ENCODE data around the gene MPV17L. TPM values are rescaled to one million over a fixed set of nuclear protein-coding genes. Genes with fewer than 3 reads are reported as not detected.
"Not testable (repeated sequence)": the region's sequence is repeated elsewhere in the genome, so short reads cannot be mapped to it uniquely, and the experiment has no call there.

MPV17L gene
- total RNA-seq, 1 experiment from 2014 or later: 0.44 TPM

DNA sequence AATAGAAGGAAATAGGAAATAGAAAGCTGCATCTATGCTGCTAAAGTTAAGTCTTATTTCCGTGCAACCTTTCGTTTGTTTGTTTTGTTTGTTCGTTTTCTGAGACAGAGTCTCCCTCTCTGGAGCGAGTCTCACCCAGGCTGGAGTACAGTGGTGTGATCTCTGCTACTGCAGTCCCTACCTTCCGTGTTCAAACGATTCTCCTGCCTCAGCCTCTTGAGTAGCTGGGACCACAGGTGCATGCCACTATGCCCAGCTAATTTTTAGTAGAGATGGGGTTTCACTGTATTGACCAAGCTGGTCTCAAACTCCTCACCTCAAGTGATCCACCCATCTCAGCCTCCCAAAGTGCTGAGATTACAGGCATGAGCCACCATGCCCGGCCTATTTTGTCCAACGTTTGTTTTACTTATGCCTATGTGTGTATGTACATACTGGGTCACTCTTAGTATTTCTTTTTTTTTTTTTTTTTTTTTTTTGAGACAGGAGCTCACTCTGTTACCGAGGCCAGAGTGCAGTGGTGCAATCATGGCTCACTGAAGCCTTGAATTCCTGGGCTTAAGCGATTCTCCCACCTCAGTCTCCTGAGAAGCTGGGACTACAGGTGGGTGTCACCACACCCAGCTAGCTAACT, 55.7 kb downstream of the MPV17L start:
- DNase-seq (ENCODE audit: low read depth): no peak

DNA sequence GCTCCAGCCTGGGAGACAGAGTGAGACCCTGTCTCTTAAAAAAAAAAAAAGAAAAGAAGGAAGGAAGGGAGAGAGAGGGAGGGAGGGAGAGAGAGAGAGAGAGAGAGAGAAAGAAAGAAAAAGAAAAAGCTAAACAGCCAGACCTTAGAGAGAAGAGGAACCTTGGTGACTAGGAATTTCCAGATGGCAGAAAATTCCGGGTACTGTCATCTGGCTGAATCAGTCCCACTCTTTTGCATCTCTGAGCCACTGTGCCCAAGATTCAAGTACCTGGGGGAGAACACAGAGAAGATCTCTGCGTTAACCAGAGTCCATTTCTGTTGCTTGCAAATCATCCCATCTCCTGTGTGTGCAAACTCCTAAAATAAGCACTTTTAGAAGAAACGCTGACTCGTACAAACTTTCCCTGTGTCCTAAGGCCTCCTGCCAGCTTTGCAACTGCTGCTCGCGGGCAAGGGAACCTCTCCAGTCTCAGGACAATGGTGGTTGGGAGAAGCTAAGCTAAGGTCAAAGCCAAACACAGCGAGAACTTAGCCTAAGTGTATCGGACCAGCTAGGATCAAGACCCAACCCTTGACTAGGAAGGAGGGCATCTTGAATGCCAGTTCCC, 56.8 kb downstream of the MPV17L start:
- no peak for DNase-seq (ENCODE audit: low read depth)

DNA sequence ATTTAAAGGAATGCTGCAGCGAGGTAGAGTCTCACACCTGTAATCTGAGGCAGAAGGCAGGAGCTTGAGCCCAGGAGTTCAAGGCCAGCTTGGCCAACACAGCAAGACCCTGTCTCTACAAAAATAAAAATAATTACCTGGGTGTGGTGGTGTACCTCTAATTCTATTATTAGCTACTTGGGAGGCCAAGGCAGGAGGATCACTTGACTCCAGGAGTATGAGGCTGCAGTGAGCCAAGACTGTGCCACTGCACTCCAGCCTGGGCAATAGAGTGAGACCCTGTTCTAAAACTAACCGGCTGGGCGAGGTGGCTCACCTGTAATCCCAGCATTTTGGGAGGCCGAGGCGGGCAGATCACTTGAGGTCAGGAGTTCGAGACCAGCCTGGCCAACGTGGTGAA, 57.7 kb downstream of the MPV17L start:
- DNase-seq (ENCODE audit: low read depth): not testable (repeated sequence)

DNA sequence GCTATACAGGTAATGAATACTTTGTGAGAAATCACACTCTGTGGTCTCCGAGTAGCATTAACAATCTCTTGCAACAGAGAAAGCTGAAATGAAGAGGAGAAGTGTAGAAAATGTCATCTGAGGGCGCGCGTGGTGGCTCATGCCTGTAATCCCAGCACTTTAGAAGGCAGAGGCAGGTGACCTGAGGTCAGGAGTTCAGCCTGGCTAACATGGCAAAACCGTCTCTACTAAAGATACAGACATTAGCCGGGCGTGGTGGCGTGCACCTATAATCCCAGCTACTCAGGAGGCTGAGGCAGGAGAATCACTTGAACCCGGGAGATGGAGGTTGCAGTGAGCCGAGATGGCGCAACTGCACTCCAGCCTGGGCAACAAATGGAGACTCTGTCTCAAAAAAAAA, 59.4 kb downstream of the MPV17L start:
- DNase-seq (ENCODE audit: low read depth): not testable (repeated sequence)

DNA sequence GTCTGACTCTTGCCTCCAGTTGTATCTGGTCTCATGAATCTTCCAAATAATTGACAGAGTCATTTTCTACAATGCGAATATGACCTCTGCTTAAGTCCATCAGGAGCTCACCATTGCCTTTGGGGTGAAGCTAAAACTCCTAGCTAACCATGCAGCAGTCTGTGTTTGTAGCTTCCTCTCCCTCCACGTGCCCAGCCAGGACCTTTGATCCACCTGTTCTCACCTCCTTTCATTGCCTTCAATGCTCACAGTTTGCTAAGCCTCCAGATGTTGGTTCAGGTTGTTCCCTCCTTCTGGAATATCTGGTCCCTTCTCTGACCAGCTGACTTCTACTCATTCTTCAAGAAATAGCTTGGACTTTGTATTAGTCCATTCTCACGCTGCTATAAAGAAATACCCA, 61.8 kb downstream of the MPV17L start:
- no peak for DNase-seq (ENCODE audit: low read depth)

DNA sequence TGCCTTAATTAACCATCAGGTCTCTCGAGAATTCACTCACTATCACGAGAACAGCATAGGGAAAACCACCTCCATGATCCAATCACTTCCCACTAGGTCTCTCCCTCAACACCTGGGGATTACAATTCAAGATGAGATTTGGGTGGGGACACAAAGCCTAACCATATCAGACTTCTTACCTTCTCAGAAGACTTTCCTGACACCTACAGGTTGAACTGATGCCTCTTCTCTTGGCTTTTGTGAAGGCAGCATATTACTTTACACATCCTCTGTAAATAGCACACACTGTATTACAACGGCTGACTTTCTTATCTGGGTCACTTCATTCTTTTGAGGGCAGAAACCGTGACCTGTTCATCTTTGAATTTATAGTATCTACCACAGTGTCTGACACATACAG, 62.4 kb downstream of the MPV17L start:
- DNase-seq (ENCODE audit: low read depth): no peak

DNA sequence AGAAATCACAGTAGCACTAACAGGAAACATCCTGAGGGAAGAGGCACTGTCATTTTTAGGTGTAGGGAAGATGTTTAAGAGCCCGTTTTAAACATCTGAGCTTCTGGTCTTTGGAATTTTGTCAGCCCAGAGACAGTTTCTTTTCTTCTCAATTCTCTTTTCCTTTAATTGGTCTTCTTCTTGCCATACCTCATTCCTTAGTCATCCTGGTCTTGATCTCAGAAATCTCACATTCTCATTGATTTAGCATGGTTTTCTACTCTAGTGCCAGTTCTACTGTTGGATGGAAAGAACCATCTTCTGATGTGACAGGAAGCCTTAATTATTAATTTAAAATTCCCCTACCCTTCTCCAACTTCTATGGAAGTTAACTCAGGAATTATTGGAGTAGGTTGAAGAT, 64.2 kb downstream of the MPV17L start:
- peak; percentile 40 for DNase-seq (ENCODE audit: low read depth)

DNA sequence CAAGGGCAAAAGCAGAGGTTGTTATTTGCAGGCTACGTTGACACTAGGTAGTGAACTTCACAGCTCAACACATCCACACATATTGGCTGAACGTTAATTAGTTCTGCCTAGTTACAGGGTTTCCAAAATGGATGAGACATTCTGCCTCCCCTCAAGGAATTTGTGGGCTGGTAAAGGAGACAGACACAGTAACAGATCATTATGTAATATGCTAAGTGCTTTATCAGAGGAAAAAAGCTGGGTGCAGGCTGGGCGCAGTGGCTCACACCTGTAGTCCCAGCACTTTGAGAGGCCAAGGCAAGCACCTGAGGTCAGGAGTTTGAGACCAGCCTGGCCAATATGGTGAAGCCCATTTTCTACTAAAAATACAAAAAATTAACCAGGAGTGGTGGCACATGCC, 65.0 kb downstream of the MPV17L start:
- DNase-seq (ENCODE audit: low read depth): no peak

DNA sequence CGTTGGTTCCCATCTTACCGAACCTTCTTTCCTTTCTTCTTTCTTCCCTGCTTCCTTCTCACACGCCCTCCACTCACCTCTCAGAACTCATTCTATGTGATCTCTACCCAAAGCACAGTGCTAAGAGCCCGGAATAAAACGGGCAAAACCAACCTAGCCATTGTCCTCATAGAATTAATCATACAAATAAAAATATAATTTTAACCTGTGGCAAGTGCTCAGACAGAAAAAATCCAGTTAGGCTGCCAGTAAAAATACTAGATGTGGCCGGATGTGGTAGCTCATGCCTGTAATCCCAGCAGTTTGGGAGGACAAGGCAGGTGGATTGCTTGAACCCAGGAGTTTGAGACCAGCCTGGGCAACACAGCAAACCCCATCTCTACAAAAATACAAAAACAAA, 65.8 kb downstream of the MPV17L start:
- peak; percentile 66 for DNase-seq (ENCODE audit: low read depth)

Other genes starting within 250 kb of the MPV17L start
- 0.57 and 7.8 TPM in 2 replicates for gene NPIPA5, start 17.5 kb upstream of the MPV17L start, total RNA-seq (2014; rRNA removed; shearing (Covaris generic))
- gene BMERB1, start 38.8 kb downstream of the MPV17L start, total RNA-seq (2014; rRNA removed; shearing (Covaris generic)): 12.8 and 25.5 TPM in 2 replicates
- gene MARF1, start 247.4 kb downstream of the MPV17L start, total RNA-seq (2014; rRNA removed; shearing (Covaris generic)): 11.7 and 13.8 TPM in 2 replicates